Muscle of leg (tissue), 11 donors: ENCODE data around the gene IQSEC1. TPM values are rescaled to one million over a fixed set of nuclear protein-coding genes. Genes with fewer than 3 reads are reported as not detected.

ENCODE experiments used
- DNase-seq: peaks from one replicate; pipeline ENCODE4 v3.0.0; 2013
- H3K27ac ChIP-seq: one replicate; pipeline ENCODE4 v1.5.1; 2013; ENCODE audit warnings: mild to moderate bottlenecking, low read length, control low read depth
- H3K27me3 ChIP-seq: one replicate; pipeline ENCODE4 v1.6.1; 2013; ENCODE audit warnings: low read length; ENCODE audit not compliant: control insufficient read depth, insufficient read depth
- H3K36me3 ChIP-seq: one replicate; pipeline ENCODE4 v1.6.1; 2013; ENCODE audit warnings: low read length; ENCODE audit not compliant: control insufficient read depth, insufficient read depth
- H3K4me1 ChIP-seq: one replicate; pipeline ENCODE4 v1.6.1; 2013; ENCODE audit warnings: low read length; ENCODE audit not compliant: control insufficient read depth, insufficient read depth
- H3K4me3 ChIP-seq: one replicate; pipeline ENCODE4 v1.5.1; 2013; ENCODE audit warnings: low read length, control low read depth
- H3K9me3 ChIP-seq: replicated peaks from 2 replicates; pipeline ENCODE4 v1.6.1; 2013; ENCODE audit warnings: low read depth, low read length; ENCODE audit not compliant: control insufficient read depth
- WGBS: methylation state at CpG from one replicate; pipeline ENCODE4 v1.1.5; 2013; ENCODE audit warnings: missing lambda C conversion rate; ENCODE audit not compliant: insufficient coverage; 5-methylcytosine and 5-hydroxymethylcytosine counted together
- polyA plus RNA-seq, 8 donors: library from polyadenylated mRNA; unstranded; fragments of 120-200 nt; gene quantifications; one replicate each; pipeline versions ENCODE4 v1.2.1 to v1.2.3, GENCODE V29; 2013; ENCODE audit warnings: inconsistent platforms in 1 of 8, low replicate concordance in 1 of 8; ENCODE audit not compliant: insufficient read length in 8 of 8, insufficient read depth in 1 of 8
- total RNA-seq: library from RNA; stranded (reverse); fragments of 120-200 nt; gene quantifications from one replicate; pipeline ENCODE4 v1.2.4, GENCODE V29; 2013

Gene IQSEC1
- total and polyA plus RNA-seq, 9 donors, result 25.1 to 48.3 (median 43.8) TPM

- no peak for DNase-seq
- WGBS, result 87% methylated on average over 19 of the region's 26 CpGs
- Histone ChIP-seq H3K27me3 (peaks cover 4% of the 10 kb centered on the region), H3K4me1 (peaks cover 5% of the 10 kb centered on the region), H3K27ac (no peak overlapping the region), H3K9me3 (no peaks in the 10 kb centered on the region), H3K4me3 (no peak overlapping the region), H3K36me3 (no peaks in the 10 kb centered on the region)
Observed at GRCh38 chr3:13085081-13085845, 12.0 kb upstream of the IQSEC1 start.

- 88% methylated on average over 5 of the region's 8 CpGs for WGBS
- Histone ChIP-seq H3K4me1 (peaks cover 10% of the 10 kb centered on the region), H3K9me3 (no peaks in the 10 kb centered on the region), H3K4me3 (no peak overlapping the region), H3K36me3 (no peaks in the 10 kb centered on the region), H3K27me3 (peaks cover 6% of the 10 kb centered on the region), H3K27ac (no peak overlapping the region)
- DNase-seq, result no peak
Observed at GRCh38 chr3:13083898-13084297, 10.7 kb upstream of the IQSEC1 start.

- Histone ChIP-seq H3K27ac (no peak overlapping the region), H3K4me1 (peaks cover 15% of the 10 kb centered on the region), H3K9me3 (no peaks in the 10 kb centered on the region), H3K27me3 (peaks cover 8% of the 10 kb centered on the region), H3K36me3 (no peaks in the 10 kb centered on the region), H3K4me3 (no peak overlapping the region)
- 87% methylated on average over 5 of the region's 6 CpGs for WGBS
- no peak for DNase-seq
Observed at GRCh38 chr3:13083254-13083653, 10.0 kb upstream of the IQSEC1 start.

GRCh38 chr3:13082677-13083076, 9.4 kb upstream of the IQSEC1 start:
- no peak overlapping the region for H3K4me3 ChIP-seq
- WGBS, result 85% methylated on average over 11 of the region's 13 CpGs
- peaks cover 12% of the 10 kb centered on the region for H3K27me3 ChIP-seq
- no peaks in the 10 kb centered on the region for H3K36me3 ChIP-seq
- peaks cover 20% of the 10 kb centered on the region for H3K4me1 ChIP-seq
- no peaks in the 10 kb centered on the region for H3K9me3 ChIP-seq
- H3K27ac ChIP-seq, result no peak overlapping the region
- no peak for DNase-seq

- no peak overlapping the region for H3K27ac ChIP-seq
- WGBS, result 79% methylated on average over 9 of the region's 23 CpGs
- peaks cover 23% of the 10 kb centered on the region for H3K4me1 ChIP-seq
- peaks cover 16% of the 10 kb centered on the region for H3K27me3 ChIP-seq
- no peaks in the 10 kb centered on the region for H3K36me3 ChIP-seq
- no peaks in the 10 kb centered on the region for H3K9me3 ChIP-seq
- no peak overlapping the region for H3K4me3 ChIP-seq
- no peak for DNase-seq
Observed at GRCh38 chr3:13081603-13082360, 8.6 kb upstream of the IQSEC1 start.

- peaks cover 23% of the 10 kb centered on the region for H3K4me1 ChIP-seq
- WGBS, result 36% methylated on average over 4 of the region's 8 CpGs
- no peaks in the 10 kb centered on the region for H3K9me3 ChIP-seq
- H3K27ac ChIP-seq, result no peak overlapping the region
- H3K27me3 ChIP-seq, result peaks cover 25% of the 10 kb centered on the region
- no peak for DNase-seq
- H3K4me3 ChIP-seq, result no peak overlapping the region
- H3K36me3 ChIP-seq, result no peaks in the 10 kb centered on the region
Observed at GRCh38 chr3:13080591-13080990, 7.4 kb upstream of the IQSEC1 start.

- DNase-seq, result no peak
- Histone ChIP-seq H3K36me3 (no peaks in the 10 kb centered on the region), H3K4me3 (no peak overlapping the region), H3K4me1 (peaks cover 23% of the 10 kb centered on the region), H3K9me3 (no peaks in the 10 kb centered on the region), H3K27ac (no peak overlapping the region), H3K27me3 (peaks cover 30% of the 10 kb centered on the region)
- WGBS, result 70% methylated on average over 3 of the region's 3 CpGs
Observed at GRCh38 chr3:13080026-13080425, 6.8 kb upstream of the IQSEC1 start.

GRCh38 chr3:13079510-13079909, 6.3 kb upstream of the IQSEC1 start:
- peaks cover 23% of the 10 kb centered on the region for H3K4me1 ChIP-seq
- no peak overlapping the region for H3K27ac ChIP-seq
- WGBS, result 90% methylated on average over 5 of the region's 7 CpGs
- H3K4me3 ChIP-seq, result no peak overlapping the region
- no peaks in the 10 kb centered on the region for H3K36me3 ChIP-seq
- no peaks in the 10 kb centered on the region for H3K9me3 ChIP-seq
- no peak for DNase-seq
- peaks cover 35% of the 10 kb centered on the region for H3K27me3 ChIP-seq

- Histone ChIP-seq H3K4me1 (peaks cover 23% of the 10 kb centered on the region), H3K27me3 (peaks cover 40% of the 10 kb centered on the region)
Observed at GRCh38 chr3:13079051-13079450, 5.8 kb upstream of the IQSEC1 start.

GRCh38 chr3:13078163-13078905, 5.1 kb upstream of the IQSEC1 start:
- H3K4me3 ChIP-seq, result no peak overlapping the region
- WGBS, result 59% methylated on average over 5 of the region's 12 CpGs
- no peaks in the 10 kb centered on the region for H3K9me3 ChIP-seq
- H3K4me1 ChIP-seq, result peaks cover 29% of the 10 kb centered on the region
- H3K36me3 ChIP-seq, result no peaks in the 10 kb centered on the region
- DNase-seq, result peak; percentile 73
- peaks cover 47% of the 10 kb centered on the region for H3K27me3 ChIP-seq
- no peak overlapping the region for H3K27ac ChIP-seq

More at GRCh38 chr3:13079051-13079450, 5.8 kb upstream of the IQSEC1 start:
- WGBS, result 81% methylated on average over 5 of the region's 7 CpGs
- no peak for DNase-seq
- Histone ChIP-seq H3K4me3 (no peak overlapping the region), H3K36me3 (no peaks in the 10 kb centered on the region), H3K27ac (no peak overlapping the region), H3K9me3 (no peaks in the 10 kb centered on the region)
